Omental fat pad (tissue), 4 donors: ENCODE measurements around the gene HES5. TPM values are rescaled to one million over a fixed set of nuclear protein-coding genes. Genes with fewer than 3 reads are reported as not detected.
"Not testable (repeated sequence)": the region's sequence is repeated elsewhere in the genome, so short reads cannot be mapped to it uniquely, and the experiment has no call there.

Source experiments
- ATAC-seq: fragments of 150-250 bp; one replicate; pipeline ENCODE4 v1.9.1; 2016; ENCODE audit warnings: mild to moderate bottlenecking, moderate library complexity; ENCODE audit not compliant: low FRiP score
- DNase-seq: peaks from one replicate; pipeline ENCODE4 v3.0.0-alpha.2; 2019; ENCODE audit warnings: low spot score
- CTCF ChIP-seq, 3 donors: fragments of 450-650 bp; IDR thresholded peaks; one replicate each; pipeline ENCODE4 v1.5.1; 2016 to 2017; ENCODE audit warnings: antibody characterized with exemption in 3 of 3, mild to moderate bottlenecking in 3 of 3, moderate library complexity in 2 of 3
- total RNA-seq, 4 donors: library from RNA; depleted of rRNA; stranded (reverse); fragments of >200 nt; gene quantifications; one replicate each; pipeline ENCODE4 v1.1.0, GENCODE V29; 2016

The HES5 gene
- not detected for total RNA-seq

- no peak for TF ChIP-seq CTCF (IDR thresholded peaks at IDR 0.05)
- no peak for ATAC-seq
- no peak for DNase-seq
Observed at GRCh38 chr1:2529784-2530512, at the start of gene HES5. HES5 (minus strand) TSS chr1:2530263; CDS start chr1:2530164, 99 bp downstream.

GRCh38 chr1:2578758-2579118 is 48.7 kb upstream of the HES5 start:
- no peak for ATAC-seq
- DNase-seq: no peak
- TF ChIP-seq CTCF (IDR thresholded peaks at IDR 0.05): no peak

GRCh38 chr1:2577565-2578075 is 47.6 kb upstream of the HES5 start:
- not testable (repeated sequence) for DNase-seq, ATAC-seq

GRCh38 chr1:2575801-2576663 is 46.0 kb upstream of the HES5 start:
- ATAC-seq: no peak
- no peak for TF ChIP-seq CTCF (IDR thresholded peaks at IDR 0.05)
- no peak for DNase-seq

- TF ChIP-seq CTCF (IDR thresholded peaks at IDR 0.05): no peak
- ATAC-seq: no peak
- no peak for DNase-seq
Observed at GRCh38 chr1:2574350-2574749, 44.3 kb upstream of the HES5 start.

GRCh38 chr1:2573250-2573920 is 43.3 kb upstream of the HES5 start:
- DNase-seq (no peak), ATAC-seq (no peak)
- no peak for TF ChIP-seq CTCF (IDR thresholded peaks at IDR 0.05)

- TF ChIP-seq CTCF (IDR thresholded peaks at IDR 0.05): no peak
- DNase-seq (no peak), ATAC-seq (no peak)
Observed at GRCh38 chr1:2571348-2571747, 41.3 kb upstream of the HES5 start.
